ENCODE measurements around the gene ESYT1.

Gene ESYT1

DNA sequence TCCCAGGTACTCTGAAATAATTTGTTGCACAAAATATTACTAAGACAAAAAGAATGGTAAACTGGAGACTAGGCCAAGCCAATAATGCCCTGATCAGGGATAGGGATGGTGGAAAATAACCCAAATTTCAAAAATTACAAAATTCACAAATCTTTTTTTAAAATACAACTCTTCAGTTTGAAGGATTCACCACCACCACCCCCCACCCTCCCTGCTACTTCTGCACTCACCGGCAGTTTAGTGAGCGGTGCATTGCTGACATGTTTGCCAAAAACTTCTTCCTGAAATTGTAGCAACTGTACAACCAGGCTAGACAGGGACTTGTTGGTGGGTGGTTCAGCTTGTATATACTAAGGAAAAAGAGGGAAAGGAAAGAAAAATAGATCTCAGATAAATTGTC is 58.9 kb downstream of the ESYT1 start:
- no peak for DNase-seq (ENCODE audit: low read depth in 1 of 2, low spot score in 1 of 2)

DNA sequence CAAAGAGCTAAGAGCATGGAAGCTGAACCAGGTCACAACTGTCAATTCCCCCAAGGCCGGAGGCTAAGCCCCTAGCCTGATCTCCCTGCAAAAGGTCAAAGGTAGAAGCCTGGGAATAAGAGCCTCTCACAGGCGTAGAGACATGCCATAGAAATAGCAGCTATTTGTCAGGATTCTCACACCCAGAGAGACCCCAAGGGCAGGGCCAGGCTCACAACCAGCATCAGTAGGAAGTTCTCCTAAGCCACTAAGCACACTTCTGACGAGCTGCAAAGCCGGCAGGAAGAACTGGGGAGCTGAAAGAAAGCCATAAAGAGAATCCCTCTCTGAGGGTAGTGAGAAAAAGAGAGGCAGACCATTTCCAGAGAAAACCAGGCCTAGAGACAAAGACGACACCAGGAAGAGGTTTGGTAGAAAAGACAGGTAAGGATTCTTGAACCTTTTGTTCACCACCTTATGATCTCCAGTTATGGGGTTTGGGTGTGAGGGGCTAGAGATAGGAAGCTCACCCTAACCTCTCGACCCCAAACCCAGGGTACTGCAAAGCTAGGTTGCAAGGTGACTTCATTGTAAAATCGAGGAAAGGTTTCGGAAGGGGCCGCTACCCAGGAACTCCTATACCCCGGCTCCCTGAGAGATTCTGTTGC is 60.2 kb downstream of the ESYT1 start:
- no peak for DNase-seq (ENCODE audit: low read depth in 1 of 2, low spot score in 1 of 2)

DNA sequence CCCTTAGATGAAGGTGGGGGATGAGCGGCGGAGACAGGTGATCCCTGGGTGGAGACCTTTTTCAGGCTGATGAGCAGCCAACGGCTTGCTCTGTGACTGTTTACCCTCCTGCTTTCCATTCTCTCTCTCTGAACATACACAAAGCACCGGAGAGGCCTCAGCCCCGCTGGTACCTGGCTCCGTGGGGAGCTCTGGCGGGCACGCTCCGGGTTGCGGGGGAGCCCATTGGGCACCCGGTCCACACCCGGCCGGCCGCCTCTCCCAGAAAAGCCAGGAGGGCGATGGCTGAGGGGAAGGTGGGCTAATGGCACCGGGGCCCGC is 60.7 kb downstream of the ESYT1 start:
- no peak for DNase-seq (ENCODE audit: low read depth in 1 of 2, low spot score in 1 of 2)

DNA sequence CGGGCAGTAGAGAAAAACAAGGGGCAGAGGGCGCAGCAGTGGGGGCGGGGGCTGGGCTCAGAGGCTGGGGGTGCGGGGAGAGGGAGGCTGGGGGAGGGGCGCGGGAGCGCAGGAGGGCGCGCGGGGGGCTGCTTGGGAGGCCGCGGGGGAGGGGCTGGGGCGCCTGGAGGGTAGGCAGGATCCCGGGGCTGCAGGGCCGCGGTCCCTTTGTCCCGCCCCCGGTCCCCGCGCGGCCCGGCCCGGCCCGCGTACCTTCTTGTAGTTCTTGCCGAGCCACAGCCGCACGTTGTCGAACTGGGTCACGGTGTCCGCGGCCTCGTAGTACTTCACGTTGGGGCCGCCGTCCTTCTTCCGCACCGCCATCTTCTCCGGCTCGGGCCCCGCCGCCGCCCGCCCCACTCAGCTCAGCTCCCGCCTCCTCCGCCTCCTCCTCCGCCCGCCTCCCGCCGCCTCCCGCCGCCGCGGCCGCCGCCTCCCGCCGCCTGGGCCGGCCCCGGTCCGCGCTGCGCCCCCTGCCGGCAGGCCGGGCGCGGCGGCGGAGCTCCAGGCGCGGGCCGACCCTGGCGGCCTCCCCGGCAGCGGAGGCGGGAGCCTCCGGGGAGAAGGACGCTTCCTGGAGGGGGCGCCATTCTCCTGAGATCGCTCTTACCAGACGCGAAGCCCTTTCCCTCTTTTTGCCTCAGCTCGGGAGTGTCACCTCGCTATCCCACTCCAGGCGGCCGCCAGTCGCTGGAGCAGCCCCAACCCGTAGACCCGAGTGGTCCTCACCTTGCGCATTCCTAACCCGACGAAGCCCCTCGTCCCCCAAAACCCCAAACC is 61.2 kb downstream of the ESYT1 start, which contains the start of gene SMARCC2:
Gene SMARCC2, minus strand, starts transcription at position 385 of the 819 bp plus-strand sequence. Its CDS starts 22 bp downstream, at position 363.
- peak; percentile 67 to 73 for DNase-seq (ENCODE audit: low read depth in 1 of 2, low spot score in 1 of 2)

DNA sequence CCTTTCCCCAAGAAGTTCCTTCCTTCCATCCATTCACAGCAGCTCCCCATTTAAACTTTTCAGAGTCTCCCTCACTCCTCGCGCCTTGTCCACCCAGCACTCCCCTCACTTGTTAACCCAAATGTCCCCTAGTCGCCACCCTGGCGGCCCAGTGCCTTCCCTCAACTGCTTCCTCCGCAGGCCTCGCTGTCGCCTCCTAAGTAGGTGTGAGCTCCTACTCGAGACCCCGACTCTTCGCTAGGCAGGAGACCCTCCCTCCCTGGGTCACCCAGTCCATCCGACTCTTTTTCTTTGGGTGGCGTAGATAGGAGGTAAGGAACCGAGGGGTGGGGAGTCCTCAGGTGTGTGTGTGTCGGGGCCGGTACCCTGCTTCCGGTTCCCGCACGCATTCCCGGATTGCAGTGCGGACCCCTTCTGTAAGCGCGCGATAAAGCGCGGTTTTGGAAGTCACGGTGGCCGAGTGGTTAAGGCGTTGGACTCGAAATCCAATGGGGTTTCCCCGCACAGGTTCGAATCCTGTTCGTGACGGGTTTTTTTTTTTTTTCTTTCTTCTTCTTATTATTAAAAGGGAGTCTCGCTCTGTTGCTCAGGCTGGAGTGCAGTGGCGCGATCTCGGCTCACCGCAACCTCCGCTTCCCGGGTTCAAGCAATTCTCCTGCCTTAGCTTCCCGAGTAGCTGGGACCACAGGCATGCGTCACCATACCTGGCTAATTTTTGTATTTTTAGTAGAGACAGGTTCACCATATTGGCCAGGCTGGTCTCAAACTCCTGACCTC is 62.0 kb downstream of the ESYT1 start:
- peak; percentile 89 to 93 for DNase-seq (ENCODE audit: low read depth in 1 of 2, low spot score in 1 of 2)

DNA sequence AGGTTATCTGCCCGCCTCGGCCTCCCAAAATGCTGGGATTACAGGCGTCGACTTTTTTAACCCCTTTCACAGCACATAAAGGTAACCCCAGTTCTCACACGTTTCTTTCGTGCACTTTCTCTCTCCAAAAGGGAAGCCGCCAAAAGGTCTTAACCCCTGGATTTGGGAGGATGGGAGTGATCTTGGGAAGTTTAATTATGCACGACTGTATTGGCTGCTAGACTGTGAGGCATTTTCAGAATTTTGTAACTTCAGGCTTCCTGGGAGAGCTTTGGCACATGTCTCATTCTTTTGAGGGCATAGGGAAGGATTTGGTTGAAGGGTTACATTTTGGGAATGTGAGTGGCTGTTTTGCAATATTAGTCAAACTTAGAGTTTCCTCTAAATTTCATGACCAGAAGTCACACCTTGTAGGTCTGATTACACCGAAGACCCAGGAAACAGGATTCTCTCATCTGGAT is 62.7 kb downstream of the ESYT1 start:
- DNase-seq (ENCODE audit: low read depth in 1 of 2, low spot score in 1 of 2), result no peak

DNA sequence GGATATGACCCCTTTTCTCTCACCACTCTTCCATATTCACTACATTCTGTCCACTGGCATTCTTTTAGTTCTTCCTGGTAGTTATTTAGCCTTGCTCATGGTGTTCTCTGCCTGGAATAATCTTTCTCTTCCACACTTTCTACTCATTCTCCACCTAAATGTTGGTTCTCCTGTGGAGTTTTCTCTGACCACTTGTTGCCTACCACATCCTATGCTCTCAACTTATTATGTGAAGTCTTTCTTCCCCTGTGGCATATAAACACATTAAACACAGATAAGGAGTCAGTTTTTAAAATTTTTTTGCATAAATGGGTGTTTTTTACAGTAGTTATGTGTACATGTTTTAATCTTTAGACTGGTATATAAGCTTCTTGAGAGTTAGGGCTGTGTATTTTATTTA is 64.5 kb downstream of the ESYT1 start:
- DNase-seq (ENCODE audit: low read depth in 1 of 2, low spot score in 1 of 2), result no peak

GRCh38 chr12:56193025-56193578 is 65.0 kb downstream of the ESYT1 start:
- peak in 1 of 2 donors; percentile 76 for DNase-seq (ENCODE audit: low read depth in 1 of 2, low spot score in 1 of 2)

All from activated CD4-positive, alpha-beta T cell treated with anti-CD3 and anti-CD28 coated beads, Interleukin-2, amount 50 U/mL, for 24 hours (primary cell).